ENCODE data around the gene SULF2.

Gene SULF2

DNA sequence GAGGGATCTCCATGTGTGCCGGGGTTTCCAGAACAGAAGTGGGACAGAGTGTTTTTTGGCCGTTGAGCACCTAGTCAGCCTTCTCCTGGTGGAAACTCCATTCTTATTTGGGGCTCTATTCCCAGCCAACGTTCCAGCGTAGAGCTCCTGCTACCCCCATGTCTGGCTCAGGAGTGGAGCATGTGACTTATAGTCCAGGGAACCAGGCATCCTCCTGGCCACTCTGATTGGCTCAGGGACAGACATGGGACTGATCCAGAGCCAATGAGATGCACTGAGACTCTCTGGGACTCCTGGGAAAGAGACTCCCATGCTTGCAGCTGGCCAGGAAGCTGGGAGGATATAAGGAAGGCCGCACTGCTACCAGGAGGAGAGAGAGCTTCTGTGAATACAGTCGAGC lies 87.1 kb downstream of the SULF2 start:
- H4K20me1 ChIP-seq: no peaks in the 10 kb centered on the region
- H3K27ac ChIP-seq: 0 out of 22 replicates have a peak overlapping the region, but pooled peaks of 1 of the 11 experiments have one; percentile 53
- H3K9ac ChIP-seq: no peak overlapping the region
- H3K27me3 ChIP-seq: no peaks in the 10 kb centered on the region
- H3K4me2 ChIP-seq: 0 out of 22 replicates have a peak overlapping the region, but pooled peaks of 2 of the 11 experiments have one; percentile 1
- TF ChIP-seq Cebpa-rat (IDR thresholded peaks at IDR 0.05): no peak
- no peak overlapping the region for H3K4me3 ChIP-seq
- peaks cover 0 to 52% (median 0%) of the 10 kb centered on the region in 11 experiments; a peak in 4 of 22 replicates for H3K36me3 ChIP-seq
- no peaks in the 10 kb centered on the region for H3K9me3 ChIP-seq (replicated peaks in 1 of 11)
- H3K4me1 ChIP-seq: peaks cover 13 to 27% (median 18%) of the 10 kb centered on the region in 10 experiments

DNA sequence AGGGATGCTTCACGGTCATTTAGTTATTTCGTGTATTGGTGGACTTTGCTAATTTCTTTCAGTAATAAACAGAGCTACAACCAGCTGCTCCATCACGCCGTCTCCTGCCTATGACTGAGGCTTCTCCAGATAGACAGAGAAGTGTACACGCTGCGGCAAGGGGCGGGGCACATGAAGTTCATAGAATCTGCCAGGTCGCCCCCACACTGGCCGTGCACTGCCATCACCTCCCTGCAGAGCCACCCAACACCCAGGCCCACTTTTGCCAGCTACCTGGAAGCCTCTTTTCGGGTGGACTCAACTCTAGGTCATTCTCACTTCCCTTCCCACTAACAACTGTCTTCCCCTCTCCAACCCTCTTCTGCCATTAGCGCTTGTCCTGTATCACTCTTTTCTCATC lies 88.4 kb downstream of the SULF2 start:
- no peaks in the 10 kb centered on the region for H3K27me3 ChIP-seq
- no peak for TF ChIP-seq Cebpa-rat (IDR thresholded peaks at IDR 0.05)
- H3K4me2 ChIP-seq: no peak overlapping the region
- H3K9me3 ChIP-seq (replicated peaks in 1 of 11): no peaks in the 10 kb centered on the region
- H3K27ac ChIP-seq: peak overlapping the region in 5 of 11 experiments; percentile 2 to 53 (median 37); a peak in 3 of 22 replicates
- H3K9ac ChIP-seq: no peak overlapping the region
- peaks cover 0 to 44% (median 0%) of the 10 kb centered on the region in 11 experiments; a peak in 4 of 22 replicates for H3K36me3 ChIP-seq
- peaks cover 16 to 30% (median 19%) of the 10 kb centered on the region in 10 experiments for H3K4me1 ChIP-seq
- no peaks in the 10 kb centered on the region; a peak in 2 of 22 replicates for H4K20me1 ChIP-seq
- H3K4me3 ChIP-seq: no peak overlapping the region

DNA sequence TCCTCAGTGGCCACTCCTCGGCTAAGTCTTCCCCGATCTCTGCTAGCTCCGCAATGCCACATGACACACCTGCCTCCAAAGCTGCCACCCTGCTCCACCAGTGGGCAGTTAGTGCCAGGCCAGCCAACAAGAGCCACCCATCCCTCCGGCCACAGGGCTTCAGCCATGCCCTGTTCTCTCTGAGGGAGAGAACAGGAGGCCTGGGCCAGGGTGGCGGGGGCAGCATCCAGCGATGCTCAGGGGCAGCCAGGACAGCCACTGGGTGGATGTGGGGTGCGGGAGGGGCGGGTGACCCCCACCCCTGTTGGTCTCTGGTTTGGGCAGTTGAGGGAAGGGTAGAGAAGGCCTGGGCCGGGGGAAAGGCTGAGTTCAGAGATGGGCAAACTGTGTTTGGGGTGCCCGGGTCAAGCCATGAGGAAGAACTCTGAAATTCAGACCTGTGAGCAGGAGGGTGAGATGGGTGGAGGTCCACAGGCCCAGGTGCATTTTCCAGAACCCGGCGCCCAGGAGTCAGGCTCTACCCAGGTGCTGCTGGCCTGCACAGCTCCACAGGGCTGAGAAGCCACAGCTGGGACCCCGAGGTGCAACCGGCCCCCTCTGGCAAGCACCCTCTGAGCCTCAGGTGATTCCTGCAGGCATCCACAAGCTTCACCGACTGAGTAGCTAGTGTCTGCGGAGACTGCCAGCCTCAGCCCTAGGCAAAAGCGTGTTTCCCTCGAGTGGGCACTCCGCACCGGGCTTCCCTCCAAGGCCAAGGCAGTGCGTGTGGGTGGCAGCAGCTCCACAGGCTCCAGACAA lies 91.1 kb downstream of the SULF2 start:
- Histone ChIP-seq H3K4me1 (peaks cover 16 to 37% (median 23%) of the 10 kb centered on the region in 10 experiments), H3K9ac (peak overlapping the region in 3 of 11 experiments; percentile 18 to 44 (median 21); a peak in 3 of 22 replicates), H3K4me3 (no peak overlapping the region), H3K4me2 (peak overlapping the region in 8 of 11 experiments; percentile 43 to 70 (median 66); a peak in 12 of 22 replicates), H4K20me1 (no peaks in the 10 kb centered on the region; a peak in 2 of 22 replicates), H3K36me3 (peaks cover 0 to 29% (median 0%) of the 10 kb centered on the region in 11 experiments; a peak in 4 of 22 replicates), H3K27me3 (no peaks in the 10 kb centered on the region), H3K27ac (peak overlapping the region in 8 of 11 experiments; percentile 52 to 73 (median 64); a peak in 13 of 22 replicates), H3K9me3 (replicated peaks in 1 of 11) (no peaks in the 10 kb centered on the region)
- TF ChIP-seq Cebpa-rat (IDR thresholded peaks at IDR 0.05): no peak

DNA sequence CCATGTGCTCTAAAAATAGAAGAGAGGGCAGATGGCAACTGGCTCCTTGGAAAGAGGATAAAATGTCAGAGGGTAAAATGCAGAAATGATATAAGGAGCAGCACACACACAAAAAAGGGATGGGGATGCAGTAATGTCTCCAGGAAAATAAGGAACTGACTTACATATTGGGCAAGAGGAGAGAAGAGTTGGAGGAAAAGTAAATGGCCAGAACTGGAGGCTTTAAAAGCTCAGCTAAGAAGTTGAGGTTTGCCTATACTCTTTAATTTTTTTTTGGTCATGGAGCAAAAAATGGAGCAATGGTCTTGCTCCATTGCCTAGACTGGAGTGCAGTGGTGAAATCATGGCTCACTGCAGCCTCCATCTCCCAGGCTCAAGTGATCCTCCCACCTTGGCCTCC lies 93.7 kb downstream of the SULF2 start:
- Histone ChIP-seq H3K36me3 (peaks cover 0 to 35% (median 0%) of the 10 kb centered on the region in 11 experiments; a peak in 4 of 22 replicates), H3K9me3 (replicated peaks in 1 of 11) (no peaks in the 10 kb centered on the region), H3K4me3 (no peak overlapping the region), H4K20me1 (no peaks in the 10 kb centered on the region; a peak in 2 of 22 replicates), H3K9ac (no peak overlapping the region), H3K4me2 (peak overlapping the region in 5 of 11 experiments; percentile 20 to 52 (median 22); a peak in 8 of 22 replicates), H3K27ac (no peak overlapping the region), H3K4me1 (peaks cover 28 to 54% (median 40%) of the 10 kb centered on the region in 10 experiments), H3K27me3 (no peaks in the 10 kb centered on the region)
- TF ChIP-seq Cebpa-rat (IDR thresholded peaks at IDR 0.05): peak in 6 of 11 experiments; percentile 21 to 60 (median 34); a peak in 3 of 22 replicates

DNA sequence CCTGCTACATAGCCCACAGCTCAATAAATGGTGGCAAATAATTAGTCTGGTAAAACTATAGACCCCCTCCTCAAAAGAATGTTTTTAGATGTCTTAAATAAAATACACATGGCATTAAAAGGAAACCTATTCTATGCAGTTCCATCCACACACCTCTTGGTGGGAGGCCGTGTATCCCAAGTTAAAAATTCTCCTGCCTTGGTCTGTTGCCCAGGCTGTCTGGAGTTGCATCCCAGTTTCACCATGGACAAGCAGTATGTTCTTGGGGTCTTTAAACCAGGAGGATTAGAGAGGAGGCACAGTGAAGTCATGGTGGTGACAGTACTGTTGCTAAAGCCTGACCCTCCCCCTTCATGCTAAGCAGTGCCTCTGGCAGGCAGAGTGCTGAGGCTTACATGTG lies 95.5 kb downstream of the SULF2 start:
- Histone ChIP-seq H4K20me1 (no peaks in the 10 kb centered on the region; a peak in 2 of 22 replicates), H3K27ac (no peak overlapping the region), H3K9me3 (replicated peaks in 1 of 11) (no peaks in the 10 kb centered on the region), H3K27me3 (no peaks in the 10 kb centered on the region), H3K4me3 (no peak overlapping the region), H3K4me2 (no peak overlapping the region), H3K9ac (no peak overlapping the region), H3K36me3 (peaks cover 0 to 43% (median 0%) of the 10 kb centered on the region in 11 experiments; a peak in 4 of 22 replicates), H3K4me1 (peaks cover 15 to 43% (median 31%) of the 10 kb centered on the region in 10 experiments)
- TF ChIP-seq Cebpa-rat (IDR thresholded peaks at IDR 0.05): no peak

DNA sequence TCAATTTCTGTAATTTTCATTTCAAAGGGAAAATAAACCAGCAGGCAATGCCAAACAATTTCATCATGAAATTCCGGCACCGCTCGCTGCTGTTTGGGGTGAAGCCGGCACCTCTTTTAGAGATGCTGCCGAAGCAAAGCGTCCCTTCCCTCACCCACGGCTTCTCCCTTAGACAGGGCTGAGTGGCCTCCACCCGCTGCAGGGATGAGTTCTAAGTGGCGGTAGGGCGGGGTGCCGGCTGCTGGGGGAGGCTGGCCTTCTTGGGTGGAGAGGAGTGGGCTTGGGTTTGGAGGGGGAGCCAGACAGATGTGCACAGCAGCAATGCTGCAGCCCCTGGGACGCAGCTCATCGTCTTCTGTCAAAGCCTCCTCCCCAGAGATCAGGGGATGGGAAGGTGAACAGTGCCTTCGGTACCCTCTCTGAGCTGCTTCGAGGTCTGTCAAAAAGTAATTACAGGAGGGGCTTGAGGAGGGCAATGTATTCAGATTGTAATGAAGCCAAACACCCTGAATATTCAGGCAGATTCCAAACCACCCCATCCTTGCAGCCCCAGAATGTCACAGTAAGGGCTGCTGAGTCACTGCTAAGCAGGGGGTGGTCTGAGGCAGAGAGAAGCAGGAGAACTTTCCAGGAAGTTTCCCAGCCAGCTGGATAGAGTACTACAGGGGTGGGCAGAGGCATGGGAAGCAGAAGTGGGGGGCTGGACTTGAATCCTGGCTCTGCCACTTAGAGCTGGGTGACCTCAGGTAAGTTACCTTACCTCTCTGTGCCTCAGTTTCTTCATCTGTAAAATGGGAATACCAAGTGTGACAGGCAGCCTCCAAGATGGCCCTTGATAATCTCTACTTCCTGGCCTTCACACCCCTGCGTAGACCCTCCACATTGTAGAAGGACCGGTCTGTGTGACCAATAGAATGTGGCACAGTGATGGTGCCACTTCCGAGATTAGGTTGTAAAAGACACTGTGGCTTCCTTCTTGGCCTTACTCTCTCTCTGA lies 96.6 kb downstream of the SULF2 start:
- no peak overlapping the region for H3K4me3 ChIP-seq
- peak overlapping the region; percentile 2 to 65 (median 17); a peak in 15 of 22 replicates for H3K4me2 ChIP-seq
- no peaks in the 10 kb centered on the region for H3K27me3 ChIP-seq
- H3K9me3 ChIP-seq (replicated peaks in 1 of 11): no peaks in the 10 kb centered on the region
- peak overlapping the region in 1 of 11 experiments; percentile 15; a peak in 1 of 22 replicates for H3K9ac ChIP-seq
- peaks cover 15 to 38% (median 26%) of the 10 kb centered on the region in 10 experiments for H3K4me1 ChIP-seq
- H4K20me1 ChIP-seq: no peaks in the 10 kb centered on the region; a peak in 2 of 22 replicates
- no peak for TF ChIP-seq Cebpa-rat (IDR thresholded peaks at IDR 0.05)
- H3K27ac ChIP-seq: no peak overlapping the region; a peak in 1 of 22 replicates
- peaks cover 0 to 46% (median 0%) of the 10 kb centered on the region in 11 experiments; a peak in 4 of 22 replicates for H3K36me3 ChIP-seq

DNA sequence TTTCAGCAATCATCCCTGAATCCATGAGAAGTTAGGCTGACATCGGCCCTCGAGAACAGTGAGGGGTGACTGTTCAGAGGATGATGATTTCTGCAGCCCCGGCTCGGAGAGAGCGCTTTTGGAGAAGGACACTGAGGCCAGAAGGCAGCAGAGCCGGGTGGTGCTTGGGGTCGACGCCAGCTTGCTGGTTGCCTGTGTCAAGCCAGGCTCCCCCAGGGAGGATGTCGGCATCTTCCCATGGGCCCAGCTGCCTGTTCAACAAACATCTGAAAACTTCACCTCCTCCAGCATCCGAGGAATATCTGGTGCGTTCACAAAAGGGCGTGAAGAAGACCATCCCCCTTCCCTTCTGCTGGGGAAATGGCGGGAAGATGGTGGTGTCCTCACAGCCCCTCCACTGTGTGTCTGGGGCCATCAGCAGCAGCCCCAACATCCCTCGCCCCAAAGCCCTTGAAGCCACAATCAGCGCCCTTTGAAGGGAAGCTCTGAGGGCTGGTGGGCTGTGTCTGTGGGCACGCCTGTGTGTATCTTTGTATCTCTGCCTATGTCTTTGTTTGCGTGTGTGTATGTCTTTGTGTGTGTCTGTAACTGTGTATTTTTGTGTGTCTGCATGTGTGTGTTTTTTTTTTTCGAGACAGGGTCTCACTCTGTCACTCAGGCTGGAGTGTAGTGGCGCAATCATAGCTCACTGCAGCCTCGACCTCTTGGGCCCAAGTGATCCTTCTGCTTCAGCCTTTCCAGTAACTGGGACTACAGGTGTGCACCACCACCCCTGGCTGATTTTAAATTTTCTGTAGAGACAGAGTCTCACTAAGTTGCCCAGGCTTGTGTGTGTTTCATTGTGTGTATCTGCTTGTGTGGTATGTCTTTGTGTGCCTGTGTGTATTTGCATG lies 97.9 kb downstream of the SULF2 start:
- Histone ChIP-seq H3K4me2 (peak overlapping the region in 9 of 11 experiments; percentile 25 to 76 (median 65); a peak in 17 of 22 replicates), H4K20me1 (no peaks in the 10 kb centered on the region; a peak in 2 of 22 replicates), H3K4me3 (no peak overlapping the region), H3K36me3 (peaks cover 0 to 59% (median 0%) of the 10 kb centered on the region in 11 experiments; a peak in 4 of 22 replicates), H3K4me1 (peaks cover 18 to 46% (median 34%) of the 10 kb centered on the region in 10 experiments), H3K9me3 (replicated peaks in 1 of 11) (no peaks in the 10 kb centered on the region), H3K9ac (peak overlapping the region in 3 of 11 experiments; percentile 7 to 27 (median 9); a peak in 1 of 22 replicates), H3K27me3 (no peaks in the 10 kb centered on the region), H3K27ac (peak overlapping the region in 1 of 11 experiments; percentile 16; a peak in 2 of 22 replicates)
- no peak for TF ChIP-seq Cebpa-rat (IDR thresholded peaks at IDR 0.05)

Measured in BLaER1 treated with 17β-estradiol and CSF1 and Interleukin-3, amounts not matched to agents 10 nM and 100 nM (cell line).